Hypothalamus (tissue), 51 donors: Measurements from ENCODE around the gene LMF2.
"Not testable (repeated sequence)": the region's sequence is repeated elsewhere in the genome, so short reads cannot be mapped to it uniquely, and the experiment has no call there.

Experiments used
- DNase-seq, 51 donors: peaks; one replicate each; lab custom pipeline; 2025; lab: John Stamatoyannopoulos, UW

The LMF2 gene

GRCh38 chr22:50524676-50525103 lies 17.2 kb upstream of the LMF2 start:
- no peak for DNase-seq

GRCh38 chr22:50523806-50524675 lies 16.5 kb upstream of the LMF2 start:
- DNase-seq: no peak

DNA sequence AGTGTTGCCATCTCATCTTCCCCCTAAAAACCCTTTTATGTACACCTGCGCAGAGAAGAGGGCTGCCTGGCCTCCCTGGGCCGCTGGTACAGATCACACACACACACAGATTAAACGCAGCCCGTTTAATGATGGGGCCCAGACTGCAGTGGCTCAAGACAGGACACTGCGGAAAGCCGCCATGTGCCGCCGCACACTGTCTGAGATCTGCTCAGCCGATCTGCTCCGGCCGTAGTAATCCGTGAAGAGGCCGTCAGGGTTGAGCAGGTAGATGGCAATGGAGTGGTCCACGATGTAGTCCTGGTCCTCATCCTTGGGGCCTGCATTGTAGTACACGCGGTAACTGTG lies 15.9 kb upstream of the LMF2 start:
- DNase-seq: no peak

DNA sequence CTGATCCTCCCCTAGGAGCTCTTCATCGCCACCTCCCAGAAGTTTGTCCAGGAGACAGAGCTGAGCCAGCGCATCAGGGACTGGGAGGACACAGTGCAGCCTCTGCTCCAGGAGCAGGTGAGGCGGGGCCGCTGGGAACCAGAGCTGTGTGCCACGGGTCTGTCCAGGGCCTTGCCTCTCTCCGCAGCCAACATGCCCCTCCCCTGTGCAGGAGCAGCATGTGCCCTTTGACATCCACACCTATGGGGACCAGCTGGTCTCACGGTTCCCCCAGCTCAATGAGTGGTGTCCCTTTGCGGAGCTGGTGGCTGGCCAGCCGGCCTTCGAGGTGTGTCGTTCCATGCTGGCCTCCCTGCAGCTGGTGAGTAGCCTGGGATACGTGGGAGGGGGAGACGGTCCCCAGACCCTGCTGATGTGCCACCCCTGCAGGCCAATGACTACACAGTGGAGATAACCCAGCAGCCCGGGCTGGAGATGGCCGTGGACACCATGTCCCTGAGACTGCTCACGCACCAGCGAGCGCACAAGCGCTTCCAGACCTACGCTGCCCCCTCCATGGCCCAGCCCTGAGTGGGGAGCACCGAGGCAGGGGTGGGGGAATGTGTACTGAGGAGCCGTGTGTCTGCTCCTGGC lies 15.4 kb upstream of the LMF2 start:
- no peak for DNase-seq

DNA sequence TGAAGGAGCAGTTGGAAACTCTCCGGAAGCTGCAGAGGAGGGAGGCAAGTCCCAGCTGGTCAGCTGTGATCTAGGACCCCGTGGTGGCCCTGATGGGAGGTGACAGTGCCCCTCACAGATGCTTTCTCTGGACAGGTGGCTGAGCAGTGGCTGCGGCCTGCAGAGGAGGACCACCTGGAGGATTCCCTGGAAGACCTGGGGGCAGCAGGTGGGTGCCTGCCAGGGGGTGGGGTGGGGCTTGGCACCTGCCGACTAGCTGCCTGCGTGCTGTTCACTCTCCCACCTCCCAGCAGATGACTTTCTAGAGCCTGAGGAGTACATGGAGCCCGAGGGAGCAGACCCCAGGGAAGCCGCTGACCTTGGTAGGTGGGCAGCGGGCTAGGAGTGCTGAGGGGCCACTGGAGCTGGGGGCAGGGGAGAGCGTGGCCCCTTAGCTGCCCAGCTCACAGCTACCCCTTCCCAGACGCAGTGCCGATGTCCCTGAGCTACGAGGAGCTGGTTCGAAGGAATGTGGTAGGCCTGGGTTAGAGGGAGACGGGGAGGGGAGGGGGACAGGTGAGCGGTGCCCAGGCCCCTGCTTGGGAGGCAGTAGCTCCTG lies 14.8 kb upstream of the LMF2 start:
- no peak for DNase-seq

DNA sequence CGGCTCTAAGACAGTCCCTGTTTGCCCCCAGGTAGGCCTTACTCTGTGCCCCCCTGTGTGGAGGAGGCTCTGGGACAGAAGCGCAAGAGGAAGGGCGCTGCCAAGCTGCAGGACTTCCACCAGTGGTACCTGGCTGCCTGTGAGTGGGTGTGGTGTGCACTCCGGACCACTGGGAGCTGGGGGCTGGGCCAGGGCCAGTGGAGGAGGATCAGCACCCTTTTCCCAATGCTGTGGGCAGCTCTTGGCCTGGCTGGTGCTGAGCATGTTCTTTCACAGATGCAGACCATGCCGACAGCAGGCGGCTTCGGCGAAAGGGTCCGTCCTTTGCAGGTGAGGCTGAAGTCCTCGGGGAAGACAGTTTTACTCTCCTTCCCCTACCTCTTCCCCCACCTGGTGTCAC lies 14.2 kb upstream of the LMF2 start:
- no peak for DNase-seq

DNA sequence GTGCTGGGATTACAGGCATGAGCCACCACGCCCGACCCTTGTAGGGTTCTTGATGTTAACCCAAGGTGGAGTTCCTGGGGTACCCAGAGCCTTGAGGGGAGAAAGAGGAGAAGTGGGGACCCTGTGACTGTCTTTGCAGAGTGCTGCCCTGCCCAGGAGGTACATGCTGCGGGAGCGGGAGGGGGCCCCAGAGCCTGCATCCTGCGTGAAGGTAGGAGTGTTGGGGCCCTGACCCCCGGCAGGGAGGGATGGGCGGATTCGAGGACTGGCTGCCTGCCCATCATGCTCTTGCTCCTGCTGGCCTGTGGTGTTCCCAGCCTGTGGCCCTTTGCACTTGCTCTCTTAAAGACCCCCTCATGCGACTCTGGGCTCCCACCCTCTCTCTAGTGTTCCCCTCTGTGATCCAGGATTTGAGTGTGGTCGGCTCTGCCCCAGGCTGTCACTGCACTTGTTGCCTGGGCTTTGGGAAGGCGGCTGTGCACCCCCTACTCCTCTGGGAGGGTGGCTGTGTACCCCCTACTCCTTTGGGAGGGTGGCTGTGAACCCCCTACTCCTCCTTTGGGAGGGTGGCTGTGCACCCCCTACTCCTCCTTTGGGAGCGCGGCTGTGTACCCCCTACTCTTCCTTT lies 13.4 kb upstream of the LMF2 start:
- DNase-seq: no peak

- DNase-seq: not testable (repeated sequence)
These were observed 12.7 kb upstream of the LMF2 start for GRCh38 chr22:50520184-50520583.

GRCh38 chr22:50519151-50519550 lies 11.6 kb upstream of the LMF2 start:
- no peak for DNase-seq

DNA sequence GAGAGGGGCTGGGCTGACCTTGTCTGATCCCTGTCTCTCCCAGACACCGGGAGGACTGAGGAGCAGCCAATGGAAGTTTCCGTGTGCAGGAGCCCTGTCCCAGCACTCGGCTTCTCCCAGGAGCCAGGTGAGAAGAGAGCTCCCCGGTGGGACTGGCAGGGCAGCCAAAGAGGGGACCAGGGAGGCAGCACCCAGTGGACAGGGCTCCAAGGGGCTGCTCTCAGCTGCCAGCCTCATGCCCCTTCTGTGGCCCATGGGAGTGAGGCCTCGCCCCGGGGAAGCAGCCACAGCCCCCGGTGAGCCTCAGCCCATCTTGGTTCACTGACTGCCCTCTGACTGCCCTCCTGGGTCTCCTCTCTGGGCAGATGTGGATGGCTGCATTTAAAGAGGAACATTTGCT lies 11.1 kb upstream of the LMF2 start:
- no peak for DNase-seq

- DNase-seq: no peak
These were observed 10.2 kb upstream of the LMF2 start for GRCh38 chr22:50517495-50518260.

DNA sequence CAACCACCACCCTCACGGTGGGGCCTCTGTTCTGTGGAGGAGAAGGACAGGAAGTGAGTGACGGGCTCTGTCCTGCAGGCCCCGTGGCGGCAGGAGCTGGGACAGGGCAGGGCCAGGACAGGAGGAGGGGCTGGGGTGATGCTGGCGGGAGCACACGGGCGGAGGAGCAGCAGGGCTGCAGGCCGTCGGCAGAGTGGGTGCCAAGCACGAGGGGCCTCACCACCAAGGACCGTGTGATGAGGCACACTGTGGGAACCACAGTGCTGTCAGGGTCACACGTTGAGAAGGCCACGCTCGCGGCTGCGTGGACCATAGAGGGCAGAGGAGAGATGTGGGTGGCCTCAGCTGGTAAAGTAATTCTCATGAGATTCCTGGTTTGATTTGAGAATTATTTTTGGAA lies 9.4 kb upstream of the LMF2 start:
- DNase-seq: no peak

- DNase-seq: no peak
These were observed 8.6 kb upstream of the LMF2 start for GRCh38 chr22:50516068-50516467.

DNA sequence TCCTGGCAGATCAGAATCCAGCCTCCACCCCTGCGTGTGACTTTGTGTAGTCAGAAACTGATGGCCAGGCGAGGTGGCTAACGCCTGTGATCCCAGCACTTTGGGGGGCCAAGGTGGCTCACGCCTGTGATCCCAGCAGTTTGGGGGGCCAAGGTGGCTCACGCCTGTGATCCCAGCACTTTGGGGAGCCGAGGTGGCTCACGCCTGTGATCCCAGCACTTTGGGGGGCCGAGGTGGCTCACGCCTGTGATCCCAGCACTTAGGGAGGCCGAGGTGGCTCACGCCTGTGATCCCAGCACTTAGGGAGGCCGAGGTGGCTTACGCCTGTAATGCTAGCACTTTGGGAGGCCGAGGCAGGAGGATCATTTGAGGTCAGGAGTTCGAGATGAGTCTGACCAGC lies 5.7 kb upstream of the LMF2 start:
- no peak for DNase-seq

DNA sequence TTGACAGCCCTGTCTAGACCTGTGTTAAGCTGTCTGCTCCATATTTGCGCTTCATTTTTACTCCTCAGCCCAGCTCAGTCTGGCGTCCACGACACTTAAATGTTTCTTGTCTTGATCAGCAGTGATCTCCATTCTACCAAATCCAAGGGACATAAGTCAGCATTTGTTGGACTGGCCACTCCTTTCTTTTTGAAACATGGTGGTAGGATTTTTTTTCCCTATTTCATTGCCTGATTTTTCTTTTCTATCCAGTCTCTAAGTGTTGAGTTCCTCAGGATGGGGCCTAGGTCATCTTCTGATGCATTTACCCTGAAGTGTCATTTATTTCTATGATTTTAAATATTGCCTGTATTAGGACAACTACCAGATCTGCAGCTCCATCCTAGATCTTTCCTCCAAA lies 1.4 kb upstream of the LMF2 start:
- DNase-seq: no peak

GRCh38 chr22:50507991-50508884 lies 736 bp upstream of the LMF2 start, which contains the start of gene NCAPH2:
Gene NCAPH2, plus strand, starts transcription at chr22:50508224. Its CDS starts 114 bp downstream, at chr22:50508338.
- peak in 45 of 51 donors; percentile 61 to 100 (median 99) for DNase-seq

DNA sequence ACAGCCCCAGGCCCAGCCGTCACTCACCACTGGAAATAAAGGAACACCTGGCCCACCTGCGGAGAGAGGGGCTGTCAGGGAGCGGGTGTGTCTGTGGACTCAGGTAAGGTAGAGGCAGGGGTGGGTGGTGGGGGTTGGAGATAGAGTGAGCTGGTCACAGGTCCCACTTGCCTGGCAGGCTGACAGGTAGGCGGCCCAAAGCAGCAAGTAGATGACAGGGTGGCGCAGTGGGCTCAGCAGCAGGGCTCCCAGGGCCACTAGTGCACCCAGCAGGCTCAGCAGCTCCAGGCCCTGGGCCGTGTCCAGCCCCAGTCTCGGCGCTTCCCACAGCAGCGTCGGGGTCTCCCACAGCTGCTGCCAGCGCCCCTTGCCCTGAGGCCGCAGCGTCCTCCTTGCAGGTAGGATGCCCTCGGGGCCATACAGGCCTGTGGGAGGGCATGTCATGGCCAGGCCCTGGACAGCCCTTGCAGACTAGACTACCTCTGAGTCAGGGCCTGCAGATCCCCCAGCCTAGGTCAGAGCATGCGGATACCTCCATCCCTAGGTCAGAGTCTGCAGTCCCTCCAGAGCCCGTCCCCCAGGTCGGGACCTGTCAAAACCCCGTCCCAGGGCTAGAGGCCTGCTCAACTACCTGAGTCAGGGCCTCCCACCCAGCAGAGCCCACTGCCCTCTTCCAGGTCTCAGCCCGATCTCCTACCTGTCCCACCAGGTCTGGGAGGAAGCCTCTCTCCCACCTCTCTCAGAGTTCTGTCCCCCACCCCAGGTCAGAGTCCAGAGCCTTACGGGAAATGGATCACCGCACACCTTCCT lies 686 bp downstream of the LMF2 start:
- DNase-seq: no peak

GRCh38 chr22:50505776-50506610 lies 1.5 kb downstream of the LMF2 start:
- no peak for DNase-seq
